ENCODE data around the gene DLST.
A peak's percentile ranks its signal among the peaks of the same experiment; 100 is the strongest.

Gene DLST

DNA sequence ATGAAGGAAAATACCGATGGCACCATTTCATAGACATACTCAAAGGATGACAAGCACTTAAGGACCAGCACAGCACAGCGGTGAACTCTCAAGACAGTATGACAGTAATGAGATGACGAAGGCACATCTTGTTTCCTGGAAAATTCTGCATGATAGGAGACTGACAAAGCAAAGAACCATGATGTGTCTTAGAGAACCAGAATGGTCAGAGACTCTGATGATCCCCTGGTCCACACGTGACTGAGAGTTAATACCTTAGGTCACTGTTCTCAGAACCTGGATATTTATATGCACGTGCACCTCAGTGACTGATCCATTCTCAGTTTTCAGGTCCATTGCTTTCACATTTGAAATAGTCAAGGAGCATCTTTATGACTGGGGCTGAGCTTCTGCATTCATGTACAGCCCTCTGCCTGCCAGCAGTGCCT, 41.1 kb upstream of the DLST start:
- Histone ChIP-seq H3K79me2 (ENCODE audit: insufficient read depth, low read length) (no peaks in the 10 kb centered on the region), H3K9me2 (ENCODE audit: low read depth, low read length) (no peaks in the 10 kb centered on the region), H3K27me3 (ENCODE audit: insufficient read depth, low read length) (no peaks in the 10 kb centered on the region), H3F3A (ENCODE audit: insufficient read depth, low read length) (no peaks in the 10 kb centered on the region), H2AFZ (ENCODE audit: low read length) (no peak overlapping the region), H3K4me3 (ENCODE audit: low read depth, low read length, poor library complexity, severe bottlenecking) (no peak overlapping the region), H4K20me1 (ENCODE audit: insufficient read depth, low read length) (no peaks in the 10 kb centered on the region), H3K27ac (ENCODE audit: low read depth, low read length, poor library complexity, severe bottlenecking) (no peak overlapping the region), H3K4me2 (ENCODE audit: low read length) (no peak overlapping the region), H3K36me3 (ENCODE audit: insufficient read depth, low read length) (peaks cover 26% of the 10 kb centered on the region; the same call in 1 of the 2 replicates), H3K9me3 (ENCODE audit: low read length) (no peaks in the 10 kb centered on the region), H3K4me1 (ENCODE audit: insufficient read depth, low read length, severe bottlenecking) (peaks cover 24% of the 10 kb centered on the region), H3K9ac (ENCODE audit: low read length) (no peak overlapping the region)
- TF ChIP-seq, protein P1, sequence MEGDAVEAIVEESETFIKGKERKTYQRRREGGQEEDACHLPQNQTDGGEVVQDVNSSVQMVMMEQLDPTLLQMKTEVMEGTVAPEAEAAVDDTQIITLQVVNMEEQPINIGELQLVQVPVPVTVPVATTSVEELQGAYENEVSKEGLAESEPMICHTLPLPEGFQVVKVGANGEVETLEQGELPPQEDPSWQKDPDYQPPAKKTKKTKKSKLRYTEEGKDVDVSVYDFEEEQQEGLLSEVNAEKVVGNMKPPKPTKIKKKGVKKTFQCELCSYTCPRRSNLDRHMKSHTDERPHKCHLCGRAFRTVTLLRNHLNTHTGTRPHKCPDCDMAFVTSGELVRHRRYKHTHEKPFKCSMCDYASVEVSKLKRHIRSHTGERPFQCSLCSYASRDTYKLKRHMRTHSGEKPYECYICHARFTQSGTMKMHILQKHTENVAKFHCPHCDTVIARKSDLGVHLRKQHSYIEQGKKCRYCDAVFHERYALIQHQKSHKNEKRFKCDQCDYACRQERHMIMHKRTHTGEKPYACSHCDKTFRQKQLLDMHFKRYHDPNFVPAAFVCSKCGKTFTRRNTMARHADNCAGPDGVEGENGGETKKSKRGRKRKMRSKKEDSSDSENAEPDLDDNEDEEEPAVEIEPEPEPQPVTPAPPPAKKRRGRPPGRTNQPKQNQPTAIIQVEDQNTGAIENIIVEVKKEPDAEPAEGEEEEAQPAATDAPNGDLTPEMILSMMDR (IDR thresholded peaks at IDR 0.05; ENCODE audit: low read length): no peak
- no peak for TF ChIP-seq EZH2 (IDR thresholded peaks at IDR 0.05; ENCODE audit: borderline replicate concordance, low read length)

DNA sequence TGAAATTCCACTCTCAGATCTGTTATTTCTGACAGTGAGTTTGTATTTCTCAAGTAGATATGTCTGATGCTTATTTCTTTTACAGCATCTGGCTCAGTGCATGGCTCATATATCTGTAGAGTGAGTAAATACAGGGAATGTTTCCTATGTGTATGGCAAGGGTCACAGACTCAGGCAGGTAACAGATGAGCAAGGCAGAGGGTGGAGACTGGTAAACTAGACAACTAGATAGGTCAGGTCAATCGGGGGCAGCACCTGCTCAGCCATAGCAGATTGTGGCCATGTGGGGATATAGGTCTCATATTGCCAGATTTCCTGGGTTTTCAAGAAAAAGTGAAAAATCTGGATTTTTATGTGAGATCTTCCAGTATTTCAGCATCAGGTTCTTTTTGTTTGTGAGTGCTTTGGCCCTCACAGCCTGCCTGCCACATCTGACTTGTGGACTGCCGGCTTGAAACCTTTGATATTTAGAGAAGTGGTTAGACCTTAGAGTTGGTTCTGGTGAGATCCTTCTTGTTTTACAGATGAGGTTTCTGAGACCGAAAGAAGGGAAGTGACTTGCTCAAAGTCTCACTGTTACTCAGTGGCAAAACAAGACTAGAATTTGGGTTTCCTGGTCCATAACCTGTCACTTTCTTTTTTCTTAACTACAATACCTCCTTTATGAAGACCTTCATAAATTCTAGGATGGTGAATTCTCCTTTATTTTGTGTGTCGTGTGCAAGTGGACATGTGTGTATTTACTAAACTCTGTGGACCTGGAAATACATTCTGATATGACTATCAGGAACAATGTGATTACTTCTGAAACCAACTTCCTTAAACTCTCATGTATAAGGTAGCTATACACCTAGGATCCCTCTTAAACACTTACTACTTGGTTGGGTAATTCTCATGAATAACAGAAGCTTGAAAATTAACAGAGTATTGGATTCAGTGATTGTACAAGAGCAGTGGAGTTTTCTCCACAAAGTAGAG, 40.2 kb upstream of the DLST start:
- peak overlapping the region; percentile 10 for H3K27ac ChIP-seq (ENCODE audit: low read depth, low read length, poor library complexity, severe bottlenecking)
- no peaks in the 10 kb centered on the region for H4K20me1 ChIP-seq (ENCODE audit: insufficient read depth, low read length)
- H3K4me2 ChIP-seq (ENCODE audit: low read length): no peak overlapping the region
- no peak for TF ChIP-seq EZH2 (IDR thresholded peaks at IDR 0.05; ENCODE audit: borderline replicate concordance, low read length)
- TF ChIP-seq, protein P1 (IDR thresholded peaks at IDR 0.05; ENCODE audit: low read length): no peak
- H3K27me3 ChIP-seq (ENCODE audit: insufficient read depth, low read length): no peaks in the 10 kb centered on the region
- peaks cover 15% of the 10 kb centered on the region for H3K4me1 ChIP-seq (ENCODE audit: insufficient read depth, low read length, severe bottlenecking)
- no peaks in the 10 kb centered on the region for H3K9me3 ChIP-seq (ENCODE audit: low read length)
- no peak overlapping the region for H3K4me3 ChIP-seq (ENCODE audit: low read depth, low read length, poor library complexity, severe bottlenecking)
- peaks cover 17% of the 10 kb centered on the region; the same call in 1 of the 2 replicates for H3K36me3 ChIP-seq (ENCODE audit: insufficient read depth, low read length)
- H3F3A ChIP-seq (ENCODE audit: insufficient read depth, low read length): no peaks in the 10 kb centered on the region
- H3K9me2 ChIP-seq (ENCODE audit: low read depth, low read length): no peaks in the 10 kb centered on the region
- H3K79me2 ChIP-seq (ENCODE audit: insufficient read depth, low read length): no peaks in the 10 kb centered on the region
- no peak overlapping the region for H3K9ac ChIP-seq (ENCODE audit: low read length)
- H2AFZ ChIP-seq (ENCODE audit: low read length): no peak overlapping the region

DNA sequence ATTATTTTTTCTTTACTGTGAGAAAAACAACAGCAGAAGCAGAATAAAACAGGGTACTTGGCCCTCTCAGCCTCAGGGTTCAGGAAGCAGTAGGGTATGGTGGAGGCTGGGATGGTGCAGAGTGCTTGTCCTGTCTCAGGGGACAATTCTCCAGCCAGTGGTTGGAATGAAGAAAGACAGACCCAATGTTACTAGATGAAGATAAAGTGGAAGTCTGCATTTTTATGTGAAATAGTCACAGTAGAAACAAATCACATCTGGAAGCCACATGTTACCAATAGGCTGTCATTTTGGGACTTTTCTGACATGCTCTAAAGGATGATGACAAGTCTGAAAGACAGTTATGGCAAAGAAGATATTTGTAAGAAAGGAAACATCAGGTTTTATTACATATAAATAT, 38.1 kb upstream of the DLST start:
- H3K36me3 ChIP-seq (ENCODE audit: insufficient read depth, low read length): peaks cover 10% of the 10 kb centered on the region; the same call in 1 of the 2 replicates
- no peaks in the 10 kb centered on the region for H3K79me2 ChIP-seq (ENCODE audit: insufficient read depth, low read length)
- H3K4me3 ChIP-seq (ENCODE audit: low read depth, low read length, poor library complexity, severe bottlenecking): no peak overlapping the region
- H3K27me3 ChIP-seq (ENCODE audit: insufficient read depth, low read length): no peaks in the 10 kb centered on the region
- H3K4me2 ChIP-seq (ENCODE audit: low read length): no peak overlapping the region
- no peak overlapping the region for H2AFZ ChIP-seq (ENCODE audit: low read length)
- H3K9ac ChIP-seq (ENCODE audit: low read length): no peak overlapping the region
- no peaks in the 10 kb centered on the region for H4K20me1 ChIP-seq (ENCODE audit: insufficient read depth, low read length)
- peaks cover 13% of the 10 kb centered on the region for H3K4me1 ChIP-seq (ENCODE audit: insufficient read depth, low read length, severe bottlenecking)
- H3K9me2 ChIP-seq (ENCODE audit: low read depth, low read length): no peaks in the 10 kb centered on the region
- no peaks in the 10 kb centered on the region for H3K9me3 ChIP-seq (ENCODE audit: low read length)
- TF ChIP-seq EZH2 (IDR thresholded peaks at IDR 0.05; ENCODE audit: borderline replicate concordance, low read length): no peak
- TF ChIP-seq, protein P1 (IDR thresholded peaks at IDR 0.05; ENCODE audit: low read length): no peak
- no peak overlapping the region for H3K27ac ChIP-seq (ENCODE audit: low read depth, low read length, poor library complexity, severe bottlenecking)
- H3F3A ChIP-seq (ENCODE audit: insufficient read depth, low read length): no peaks in the 10 kb centered on the region

Measured in OCI-LY1 (cell line).